ENCODE data around the gene BIRC6. TPM values are rescaled to one million over a fixed set of nuclear protein-coding genes. Genes with fewer than 3 reads are reported as not detected.

BIRC6 gene
- total RNA-seq, 1 donor from 2014 or later, result 88.3 TPM

DNA sequence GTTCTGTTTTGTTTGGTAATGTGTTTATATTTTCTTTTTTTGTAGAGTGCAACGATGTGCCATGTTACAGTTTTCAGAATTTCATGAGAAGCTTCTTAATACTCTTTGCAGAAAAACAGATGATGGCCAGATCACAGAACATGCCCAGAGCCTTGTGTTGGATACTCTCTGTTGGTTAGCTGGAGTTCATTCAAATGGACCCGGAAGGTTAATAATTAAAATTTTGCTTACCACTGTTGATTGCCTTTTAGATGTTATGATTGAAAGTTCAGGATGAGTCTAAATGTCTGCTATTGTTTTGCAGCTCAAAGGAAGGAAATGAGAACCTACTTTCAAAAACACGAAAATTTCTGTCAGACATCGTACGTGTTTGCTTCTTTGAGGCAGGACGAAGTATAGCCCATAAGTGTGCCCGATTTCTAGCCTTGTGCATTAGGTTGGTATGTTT, 85.2 kb downstream of the BIRC6 start:
- H3K36me3 ChIP-seq, result peaks cover 85% of the 10 kb centered on the region
- no peak for TF ChIP-seq CTCF (IDR thresholded peaks at IDR 0.05)
- ATAC-seq, result no peak
- no peak for DNase-seq
- intact Hi-C loops (cut with DNase I), result no loop called here
- no peaks in the 10 kb centered on the region for H3K27me3 ChIP-seq (ENCODE audit: low read depth)
- no peak overlapping the region for H3K27ac ChIP-seq
- H3K4me1 ChIP-seq, result no peaks in the 10 kb centered on the region
- no peak overlapping the region for H3K4me3 ChIP-seq
- H3K9me3 ChIP-seq, result no peaks in the 10 kb centered on the region

- H3K36me3 ChIP-seq, result peaks cover 80% of the 10 kb centered on the region
- no peak overlapping the region for H3K4me3 ChIP-seq
- DNase-seq (no peak), ATAC-seq (no peak)
- no peaks in the 10 kb centered on the region for H3K9me3 ChIP-seq
- intact Hi-C loops (cut with DNase I), result no loop called here
- no peaks in the 10 kb centered on the region for H3K4me1 ChIP-seq
- H3K27ac ChIP-seq, result no peak overlapping the region
- H3K27me3 ChIP-seq (ENCODE audit: low read depth), result no peaks in the 10 kb centered on the region
- TF ChIP-seq CTCF (IDR thresholded peaks at IDR 0.05), result no peak
Observed at GRCh38 chr2:32446369-32446768, 89.5 kb downstream of the BIRC6 start.

DNA sequence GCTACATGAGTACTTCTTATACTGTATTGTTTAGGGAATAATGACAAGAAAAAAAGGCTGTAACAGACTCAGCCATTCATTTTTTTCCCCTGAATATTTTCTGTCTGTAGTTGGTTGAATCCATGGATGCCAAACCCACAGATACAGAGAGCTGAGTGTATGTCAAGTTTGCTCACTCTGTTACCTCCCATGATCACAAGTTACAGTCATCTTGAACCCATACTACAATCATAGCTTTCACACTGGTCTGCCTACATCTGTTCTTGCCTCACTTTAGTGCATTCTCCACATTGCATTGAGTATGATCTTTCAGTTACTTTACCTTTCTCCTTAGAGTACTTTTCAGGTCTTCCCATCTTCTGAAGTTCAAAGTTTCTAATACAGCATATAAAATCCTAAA, 94.0 kb downstream of the BIRC6 start:
- DNase-seq, result no peak
- H3K36me3 ChIP-seq, result peaks cover 57% of the 10 kb centered on the region
- H3K4me3 ChIP-seq, result no peak overlapping the region
- no peaks in the 10 kb centered on the region for H3K27me3 ChIP-seq (ENCODE audit: low read depth)
- TF ChIP-seq CTCF (IDR thresholded peaks at IDR 0.05), result no peak
- no peaks in the 10 kb centered on the region for H3K4me1 ChIP-seq
- no peak overlapping the region for H3K27ac ChIP-seq
- no peak for ATAC-seq
- H3K9me3 ChIP-seq, result no peaks in the 10 kb centered on the region
- intact Hi-C loops (cut with DNase I), result no loop called here

GRCh38 chr2:32452338-32453064, 95.7 kb downstream of the BIRC6 start:
- H3K27ac ChIP-seq, result no peak overlapping the region
- intact Hi-C loops (cut with DNase I), result no loop called here
- no peak for ATAC-seq
- no peak for DNase-seq
- no peak overlapping the region for H3K4me3 ChIP-seq
- no peaks in the 10 kb centered on the region for H3K27me3 ChIP-seq (ENCODE audit: low read depth)
- no peaks in the 10 kb centered on the region for H3K4me1 ChIP-seq
- no peak for TF ChIP-seq CTCF (IDR thresholded peaks at IDR 0.05)
- H3K9me3 ChIP-seq, result no peaks in the 10 kb centered on the region
- H3K36me3 ChIP-seq, result peaks cover 50% of the 10 kb centered on the region

GRCh38 chr2:32453242-32454062, 96.6 kb downstream of the BIRC6 start:
- Histone ChIP-seq H3K9me3 (no peaks in the 10 kb centered on the region), H3K27me3 (ENCODE audit: low read depth) (no peaks in the 10 kb centered on the region), H3K4me1 (no peaks in the 10 kb centered on the region), H3K4me3 (no peak overlapping the region), H3K27ac (no peak overlapping the region), H3K36me3 (peaks cover 50% of the 10 kb centered on the region)
- DNase-seq (no peak), ATAC-seq (no peak)
- no peak for TF ChIP-seq CTCF (IDR thresholded peaks at IDR 0.05)
- intact Hi-C loops (cut with DNase I), result no loop called here

All from lower lobe of right lung (tissue), 2 donors.